ENCODE results near the gene CREB5. TPM values are rescaled to one million over a fixed set of nuclear protein-coding genes. Genes with fewer than 3 reads are reported as not detected.

The CREB5 gene
- total and polyA plus RNA-seq, 2 donors (not counting 3 experiments of a cell fraction or from before 2014, with no cell fraction given) = 19.6 to 28.4 TPM

- intact Hi-C loops (cut with micrococcal nuclease) (no loop called here), dilution Hi-C loops (cut with MboI; ENCODE audit: extremely low pct_ligation_motif_present, low sequenced_read_pairs) (no loop called here)
- Histone ChIP-seq H2AFZ (ENCODE audit: low read depth, low read length) (no peak overlapping the region), H4K20me1 (replicated peaks; ENCODE audit: control insufficient read depth, extremely low read depth, insufficient read depth, low read length) (no peaks in the 10 kb centered on the region), H3K4me3 (replicated peaks in 1 of 3; ENCODE audit: insufficient read depth in 1 of 3, low read depth in 1 of 3, low read length in 3 of 3) (no peak overlapping the region), H3K27me3 (ENCODE audit: control insufficient read depth in 2 of 2, insufficient read depth in 2 of 2, low read length in 2 of 2) (no peaks in the 10 kb centered on the region), H3K9me3 (replicated peaks; ENCODE audit: control insufficient read depth, insufficient read depth, low read length) (no peaks in the 10 kb centered on the region), H3K79me2 (ENCODE audit: control insufficient read depth, insufficient read depth, low read length) (no peaks in the 10 kb centered on the region), H3K27ac (ENCODE audit: insufficient read depth, low read depth, low read length) (no peak overlapping the region), H3K36me3 (ENCODE audit: control insufficient read depth in 2 of 2, extremely low read depth in 1 of 2, insufficient read depth in 2 of 2, low read length in 2 of 2) (peaks cover 0 to under 1% of the 10 kb centered on the region in 2 experiments), H3K4me1 (ENCODE audit: control insufficient read depth, extremely low read depth, insufficient read depth, low read length) (no peaks in the 10 kb centered on the region), H3K4me2 (ENCODE audit: insufficient read depth, low read length) (no peak overlapping the region), H3K9me1 (replicated peaks; ENCODE audit: control insufficient read depth, extremely low read depth, insufficient read depth, low read length) (no peaks in the 10 kb centered on the region), H3K9ac (replicated peaks; ENCODE audit: extremely low read depth, insufficient read depth, low read length) (no peak overlapping the region)
- TF ChIP-seq MAX (IDR thresholded peaks at IDR 0.05; ENCODE audit: insufficient read depth, insufficient read length) = no peak
- no peak for TF ChIP-seq MYC (IDR thresholded peaks at IDR 0.05; ENCODE audit: low read depth, low read length)
- TF ChIP-seq FOS (IDR thresholded peaks at IDR 0.05; ENCODE audit: borderline replicate concordance, insufficient read depth, low read length) = no peak
- TF ChIP-seq POLR2AphosphoS5 (IDR thresholded peaks at IDR 0.05; ENCODE audit: insufficient read depth, low read depth, low read length) = no peak
- no peak for TF ChIP-seq JUN (IDR thresholded peaks at IDR 0.05; ENCODE audit: borderline replicate concordance, insufficient read depth, insufficient read length, low read depth)
- TF ChIP-seq CTCF (IDR thresholded peaks at IDR 0.05; ENCODE audit: extremely low read depth in 1 of 2, insufficient read depth in 1 of 2, low read depth in 1 of 2, low read length in 2 of 2) = no peak
- TF ChIP-seq EZH2 (IDR thresholded peaks at IDR 0.05; ENCODE audit: borderline replicate concordance, low read depth, low read length, severe bottlenecking) = no peak
- TF ChIP-seq GATA2 (IDR thresholded peaks at IDR 0.05; ENCODE audit: insufficient read depth, insufficient read length, low read depth, low read length) = no peak
- TF ChIP-seq POLR2A (IDR thresholded peaks at IDR 0.05; ENCODE audit: low read depth, low read length) = no peak
- DNase-seq (ENCODE audit: low read depth, low spot score) (no peak), FAIRE-seq (no peak)
- ChIA-PET POLR2A (no interaction called here), CTCF (interaction anchor here (3.0 kb wide), 1 partner anchor 9 kb away, joined by 10 read pairs; no protein-coding TSS in a partner anchor)
- BruUV-seq (replicated peaks) = no TSS peak
Measured at GRCh38 chr7:28708033-28708951, 296.0 kb downstream of the CREB5 start.

Data from endothelial cell of umbilical vein (primary cell).